K562 treated with DMSO at 1 percent for 12 hours (cell line): Measurements from ENCODE around the gene ETF1. TPM values are rescaled to one million over a fixed set of nuclear protein-coding genes. Genes with fewer than 3 reads are reported as not detected.

Experiments
- total RNA-seq: library from RNA; unstranded; fragments of 300-600 nt; gene quantifications from 2 replicates; pipeline ENCODE4 v1.2.3, GENCODE V29; 2022; ENCODE audit not compliant: insufficient read depth

ETF1 gene
- 38.2 and 78.6 TPM in 2 replicates for total RNA-seq

DNA sequence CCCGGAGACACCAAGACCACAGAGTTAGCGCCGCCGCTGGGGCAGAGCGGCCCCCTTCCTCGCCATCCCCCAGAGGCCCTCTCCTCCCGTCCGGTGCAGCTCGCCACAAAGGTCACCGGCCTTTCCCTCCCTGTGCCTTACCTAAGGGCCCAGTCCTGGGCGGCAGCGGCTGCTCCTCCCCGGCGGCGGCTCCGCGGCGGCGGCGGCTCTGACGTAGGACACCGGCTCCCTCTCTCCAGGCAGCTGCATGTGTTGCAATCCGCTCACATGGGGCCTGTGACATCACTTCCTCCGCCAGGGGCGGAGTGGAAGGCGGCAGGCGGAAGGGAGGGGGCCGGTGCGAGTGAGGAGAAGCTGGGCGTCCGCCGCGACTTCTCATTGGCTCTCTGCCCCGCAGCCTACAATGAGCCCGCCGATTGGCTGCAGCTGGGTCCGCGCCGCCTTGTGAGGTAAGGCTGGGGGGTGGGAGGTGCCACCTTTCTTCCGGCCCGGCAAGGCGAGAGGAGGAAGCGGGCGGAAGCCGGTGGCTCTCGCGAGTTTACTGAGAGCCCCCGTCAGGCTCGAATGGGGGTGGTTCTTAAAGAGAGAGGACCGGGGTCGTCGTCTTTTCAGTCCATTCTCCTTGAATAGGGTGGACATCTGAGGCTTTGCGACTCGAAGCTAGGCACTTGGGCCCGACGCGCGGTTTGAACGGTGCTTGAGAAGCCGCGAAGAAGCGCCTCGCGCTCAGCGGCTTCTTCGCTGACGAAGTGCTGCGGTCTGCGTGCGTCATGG is at the start of gene ETF1:
ETF1 (minus strand) TSS at position 281 of the 774 bp plus-strand sequence. CDS start 318 bp downstream, outside the sequence.

GRCh38 chr5:138575194-138576015 is 32.4 kb upstream of the ETF1 start, which contains the start of gene HSPA9:
TSS of gene HSPA9 (minus strand) at chr5:138575401. CDS start at chr5:138575318, 83 bp downstream.

GRCh38 chr5:138465261-138466124 is 77.5 kb downstream of the ETF1 start, which contains the start of gene EGR1:
TSS of gene EGR1 (plus strand) at chr5:138465479. CDS start at chr5:138465762, 283 bp downstream.

Other genes starting within 250 kb of the ETF1 start
- gene CDC25C, start 211.4 kb downstream of the ETF1 start, total RNA-seq = 29.7 and 46.0 TPM in 2 replicates
- 26.6 and 52.7 TPM in 2 replicates for gene FAM53C, start 205.0 kb downstream of the ETF1 start, total RNA-seq
- 14.5 and 59.5 TPM in 2 replicates for gene KDM3B, start 190.6 kb downstream of the ETF1 start, total RNA-seq
- gene REEP2, start 104.2 kb downstream of the ETF1 start, total RNA-seq = 0.33 and 1.1 TPM in 2 replicates
- gene EGR1, start 77.8 kb downstream of the ETF1 start, total RNA-seq = 14.1 and 30.2 TPM in 2 replicates
- gene HSPA9, start 32.2 kb upstream of the ETF1 start, total RNA-seq = 162 and 302 TPM in 2 replicates
- gene CTNNA1, start 210.2 kb upstream of the ETF1 start, total RNA-seq = 81.4 and 175 TPM in 2 replicates